HEK293 (cell line): ENCODE results near the gene ETHE1.
A peak's percentile ranks its signal among the peaks of the same experiment; 100 is the strongest.

Experiments
- CTCF ChIA-PET: fragments of 350-600 bp; formaldehyde crosslinking; extraction: SDS; loops from one replicate; lab custom pipeline; 2021; ENCODE audit warnings: antibody characterized with exemption; lab: Yijun Ruan, JAX
- POLR2A ChIA-PET: fragments of 300-600 bp; formaldehyde crosslinking; extraction: SDS; loops from one replicate; lab custom pipeline; 2020; ENCODE audit warnings: antibody characterized with exemption, inconsistent platforms; lab: Yijun Ruan, JAX
- H3K27ac ChIP-seq: fragments of 200-500 bp; sonication (Bioruptor generic); 2 replicates; pipeline ENCODE4 v1.5.1; 2014; ENCODE audit warnings: low read depth, low read length, control low read depth, inconsistent platforms; ENCODE audit errors: extremely low read depth
- H3K36me3 ChIP-seq, 2 experiments: fragments of 200-500 bp in 1 of 2; sonication (Bioruptor generic) in 1 of 2; 1 replicate in 1 of 2; 2 replicates in 1 of 2; pipeline ENCODE4 v1.5.1; 2014 to 2017; ENCODE audit warnings: inconsistent platforms in 2 of 2, low read length in 2 of 2; ENCODE audit not compliant: control insufficient read depth in 2 of 2, insufficient read depth in 1 of 2
- H3K4me1 ChIP-seq: fragments of 200-500 bp; sonication (Bioruptor generic); 2 replicates; pipeline ENCODE4 v1.5.1; 2014; ENCODE audit warnings: mild to moderate bottlenecking, low read length, inconsistent platforms; ENCODE audit not compliant: control insufficient read depth, insufficient read depth
- H3K4me3 ChIP-seq: 2 replicates; pipeline ENCODE4 v1.5.1; 2011; ENCODE audit warnings: low read depth, mild to moderate bottlenecking, control low read depth, low read length, moderate library complexity
- H3K9me3 ChIP-seq: fragments of 200-500 bp; sonication (Bioruptor generic); 2 replicates; pipeline ENCODE4 v1.5.1; 2014; ENCODE audit warnings: low read depth, low read length, inconsistent platforms; ENCODE audit not compliant: control insufficient read depth, insufficient read depth
- CTCF ChIP-seq: fragments of 450-650 bp; formaldehyde crosslinking; IDR thresholded peaks from 2 replicates; pipeline ENCODE4 v1.5.1; 2016; ENCODE audit warnings: missing biosample characterization, missing genetic modification characterization
- GLI2 ChIP-seq: fragments of 450-650 bp; formaldehyde crosslinking; IDR thresholded peaks from 2 replicates; pipeline ENCODE4; 2017; ENCODE audit warnings: missing biosample characterization, missing genetic modification characterization, low read depth, borderline replicate concordance
- GLIS1 ChIP-seq: fragments of 450-650 bp; formaldehyde crosslinking; IDR thresholded peaks from 2 replicates; pipeline ENCODE4 v1.5.1; 2016; ENCODE audit warnings: missing biosample characterization, missing genetic modification characterization
- IKZF3 ChIP-seq: fragments of 450-650 bp; IDR thresholded peaks from 2 replicates; pipeline ENCODE4 v1.5.0; 2018; ENCODE audit warnings: missing biosample characterization, mild to moderate bottlenecking, missing genetic modification characterization, moderate library complexity
- PRDM10 ChIP-seq: fragments of 450-650 bp; formaldehyde crosslinking; IDR thresholded peaks from 2 replicates; pipeline ENCODE4 v1.5.1; 2016; ENCODE audit warnings: missing biosample characterization, missing genetic modification characterization
- REPIN1 ChIP-seq: fragments of 450-650 bp; formaldehyde crosslinking; IDR thresholded peaks from 2 replicates; pipeline ENCODE4 v1.5.1; 2017; ENCODE audit warnings: missing biosample characterization, missing genetic modification characterization, low read depth
- SCRT1 ChIP-seq: fragments of 450-650 bp; formaldehyde crosslinking; IDR thresholded peaks from 2 replicates; pipeline ENCODE4 v1.5.1; 2016; ENCODE audit warnings: missing biosample characterization, missing genetic modification characterization, borderline replicate concordance
- SCRT2 ChIP-seq: fragments of 450-650 bp; formaldehyde crosslinking; IDR thresholded peaks from 2 replicates; pipeline ENCODE4 v1.5.1; 2016; ENCODE audit warnings: missing biosample characterization, missing genetic modification characterization
- SP7 ChIP-seq: fragments of 450-650 bp; formaldehyde crosslinking; IDR thresholded peaks from 2 replicates; pipeline ENCODE4 v1.5.1; 2016; ENCODE audit warnings: missing biosample characterization, missing genetic modification characterization
- ZBTB17 ChIP-seq: fragments of 450-650 bp; formaldehyde crosslinking; IDR thresholded peaks from 2 replicates; pipeline ENCODE4 v1.5.1; 2016; ENCODE audit warnings: missing biosample characterization, missing genetic modification characterization
- ZEB2 ChIP-seq: fragments of 450-650 bp; formaldehyde crosslinking; IDR thresholded peaks from 2 replicates; pipeline ENCODE4 v1.5.1; 2016; ENCODE audit warnings: missing biosample characterization, missing genetic modification characterization
- ZFP69B ChIP-seq: fragments of 450-650 bp; formaldehyde crosslinking; IDR thresholded peaks from 2 replicates; pipeline ENCODE4 v1.5.1; 2016; ENCODE audit warnings: missing biosample characterization, missing genetic modification characterization
- ZNF121 ChIP-seq: fragments of 450-650 bp; formaldehyde crosslinking; IDR thresholded peaks from 2 replicates; pipeline ENCODE4 v1.5.1; 2016; ENCODE audit warnings: missing biosample characterization, missing genetic modification characterization
- ZNF2 ChIP-seq: fragments of 450-650 bp; formaldehyde crosslinking; IDR thresholded peaks from 2 replicates; pipeline ENCODE4 v1.5.1; 2016; ENCODE audit warnings: missing biosample characterization, missing genetic modification characterization
- ZNF214 ChIP-seq: fragments of 450-650 bp; formaldehyde crosslinking; IDR thresholded peaks from 2 replicates; pipeline ENCODE4 v1.5.1; 2017; ENCODE audit warnings: missing biosample characterization, mild to moderate bottlenecking, missing genetic modification characterization, borderline replicate concordance
- ZNF23 ChIP-seq: fragments of 450-650 bp; formaldehyde crosslinking; IDR thresholded peaks from 2 replicates; pipeline ENCODE4 v1.5.1; 2016; ENCODE audit warnings: missing biosample characterization, missing genetic modification characterization, borderline replicate concordance
- ZNF24 ChIP-seq: fragments of 450-650 bp; formaldehyde crosslinking; IDR thresholded peaks from 2 replicates; pipeline ENCODE4 v1.5.1; 2016; ENCODE audit warnings: missing biosample characterization, missing genetic modification characterization
- ZNF266 ChIP-seq: fragments of 450-650 bp; formaldehyde crosslinking; IDR thresholded peaks from 2 replicates; pipeline ENCODE4 v1.5.1; 2016; ENCODE audit warnings: missing biosample characterization, missing genetic modification characterization, low read depth
- ZNF335 ChIP-seq: fragments of 450-650 bp; formaldehyde crosslinking; conservative IDR thresholded peaks from 2 replicates; pipeline ENCODE4 v1.5.1; 2016; ENCODE audit warnings: missing biosample characterization, missing genetic modification characterization
- ZNF366 ChIP-seq: fragments of 450-650 bp; formaldehyde crosslinking; conservative IDR thresholded peaks from 2 replicates; pipeline ENCODE4 v1.5.1; 2016; ENCODE audit warnings: missing biosample characterization, missing genetic modification characterization
- ZNF561 ChIP-seq: fragments of 450-650 bp; IDR thresholded peaks from 2 replicates; pipeline ENCODE4 v1.5.1; 2018; ENCODE audit warnings: missing biosample characterization, missing genetic modification characterization, borderline replicate concordance
- ZNF571 ChIP-seq: fragments of 450-650 bp; formaldehyde crosslinking; IDR thresholded peaks from 2 replicates; pipeline ENCODE4 v1.5.0; 2017; ENCODE audit warnings: missing biosample characterization, missing genetic modification characterization
- ZNF580 ChIP-seq: fragments of 450-650 bp; formaldehyde crosslinking; IDR thresholded peaks from 2 replicates; pipeline ENCODE4 v1.5.1; 2016; ENCODE audit warnings: missing biosample characterization, missing genetic modification characterization
- ZNF629 ChIP-seq: fragments of 450-650 bp; formaldehyde crosslinking; IDR thresholded peaks from 2 replicates; pipeline ENCODE4 v1.5.1; 2017; ENCODE audit warnings: missing biosample characterization, missing genetic modification characterization
- ZNF654 ChIP-seq: fragments of 450-650 bp; formaldehyde crosslinking; IDR thresholded peaks from 2 replicates; pipeline ENCODE4 v1.5.1; 2016; ENCODE audit warnings: low read depth, missing biosample characterization, missing genetic modification characterization
- ZNF660 ChIP-seq: fragments of 450-650 bp; IDR thresholded peaks from 2 replicates; pipeline ENCODE4 v1.5.1; 2018; ENCODE audit warnings: missing biosample characterization, mild to moderate bottlenecking, missing genetic modification characterization
- ZNF707 ChIP-seq: fragments of 450-650 bp; formaldehyde crosslinking; IDR thresholded peaks from 2 replicates; pipeline ENCODE4 v1.5.1; 2016; ENCODE audit warnings: missing biosample characterization, missing genetic modification characterization
- ZXDB ChIP-seq: fragments of 450-650 bp; formaldehyde crosslinking; IDR thresholded peaks from 2 replicates; pipeline ENCODE4 v1.5.1; 2016; ENCODE audit warnings: missing biosample characterization, missing genetic modification characterization

Gene ETHE1

GRCh38 chr19:43519436-43520088 is 7.4 kb downstream of the ETHE1 start:
- H3K36me3 ChIP-seq: peaks cover 0 to 25% of the 10 kb centered on the region in 2 experiments; a peak in 1 of 3 replicates
- peaks cover 3% of the 10 kb centered on the region; the same call in 1 of the 2 replicates for H3K4me1 ChIP-seq
- CTCF ChIA-PET: interaction anchor here (0.6 to 14.5 kb wide), 53 partner anchors 9 to 679 kb away, joined by 3 to 749 read pairs (median 4); partner anchors contain the start of genes ETHE1, IRGQ, LYPD3 and PHLDB3
- POLR2A ChIA-PET: interaction anchor here (0.7 to 2.6 kb wide), 8 partner anchors 8 to 217 kb away, joined by 3 to 18 read pairs (median 4); partner anchors contain the start of gene ZNF575
- no peak overlapping the region for H3K27ac ChIP-seq
- no peak overlapping the region for H3K4me3 ChIP-seq
- no peaks in the 10 kb centered on the region for H3K9me3 ChIP-seq
- peak; percentile 75 for TF ChIP-seq ZBTB17
- peak; percentile 97 for TF ChIP-seq ZNF660 (tag by site-specific recombination)
- peak; percentile 87 for TF ChIP-seq SCRT1 (tag by site-specific recombination)
- peak; percentile 82 for TF ChIP-seq ZNF366
- TF ChIP-seq ZNF571 (tag by site-specific recombination): no peak
- TF ChIP-seq SP7 (tag by site-specific recombination): peak; percentile 55; the same call in 1 of the 2 replicates
- TF ChIP-seq PRDM10 (tag by site-specific recombination): 0 out of 2 replicates have a peak, but pooled peaks have one; percentile 33
- peak; percentile 12; the same call in 1 of the 2 replicates for TF ChIP-seq ZEB2 (tag by site-specific recombination)
- peak; percentile 99 for TF ChIP-seq ZNF654
- peak; percentile 86 for TF ChIP-seq IKZF3 (tag by site-specific recombination)
- 0 out of 2 replicates have a peak, but pooled peaks have one; percentile 21 for TF ChIP-seq ZNF335 (tag by site-specific recombination)
- no peak for TF ChIP-seq ZNF214 (tag by site-specific recombination)
- TF ChIP-seq ZXDB: peak; percentile 48; the same call in 1 of the 2 replicates
- TF ChIP-seq REPIN1 (tag by site-specific recombination): no peak
- peak; percentile 97 for TF ChIP-seq SCRT2
- 0 out of 2 replicates have a peak, but pooled peaks have one; percentile 25 for TF ChIP-seq ZNF24 (tag by site-specific recombination)
- TF ChIP-seq ZFP69B (tag by site-specific recombination): peak; percentile 31; the same call in 1 of the 2 replicates
- TF ChIP-seq GLI2 (tag by site-specific recombination): no peak
- TF ChIP-seq ZNF580 (tag by site-specific recombination): 0 out of 2 replicates have a peak, but pooled peaks have one; percentile 58
- peak; percentile 38; the same call in 1 of the 2 replicates for TF ChIP-seq ZNF629
- peak; percentile 50; the same call in 1 of the 2 replicates for TF ChIP-seq ZNF561 (tag by site-specific recombination)
- TF ChIP-seq ZNF266 (tag by site-specific recombination): no peak
- TF ChIP-seq ZNF121 (tag by site-specific recombination): peak; percentile 69
- TF ChIP-seq CTCF (tag by site-specific recombination): peak; percentile 92
- TF ChIP-seq ZNF707: no peak
- TF ChIP-seq GLIS1 (tag by site-specific recombination): peak; percentile 68; the same call in 1 of the 2 replicates
- peak; percentile 74; the same call in 1 of the 2 replicates for TF ChIP-seq ZNF2 (tag by site-specific recombination)
- TF ChIP-seq ZNF23 (tag by site-specific recombination): no peak
